T-helper 9 cell (primary cell): ENCODE data around the gene MUTYH.
"Not testable (repeated sequence)": the region's sequence is repeated elsewhere in the genome, so short reads cannot be mapped to it uniquely, and the experiment has no call there.

Experiments
- DNase-seq: peaks from one replicate; pipeline ENCODE4 v3.0.0-alpha.2; 2020

Gene MUTYH

DNA sequence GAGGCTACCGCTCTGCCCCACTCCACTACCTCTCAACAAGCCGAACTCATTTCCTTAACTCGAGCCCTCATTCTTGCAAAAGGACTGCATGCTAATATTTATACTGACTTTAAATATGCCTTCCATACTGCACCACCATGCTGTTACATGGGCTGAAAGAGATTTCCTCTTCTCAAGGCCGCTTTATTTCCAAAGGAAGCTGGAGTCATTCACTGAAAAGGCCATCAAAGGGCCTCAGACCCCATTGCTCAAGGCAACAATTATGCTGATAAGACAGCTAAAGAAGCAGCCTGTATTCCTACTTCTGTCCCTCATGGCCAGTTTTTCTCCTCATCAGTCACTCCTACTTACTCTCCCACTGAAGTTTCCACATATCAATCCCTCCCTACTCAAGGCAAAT is 20.5 kb downstream of the MUTYH start:
- DNase-seq: no peak

GRCh38 chr1:45317166-45317565 is 23.1 kb downstream of the MUTYH start:
- no peak for DNase-seq

- no peak for DNase-seq
Measured at GRCh38 chr1:45314266-45314665, 26.0 kb downstream of the MUTYH start.

GRCh38 chr1:45306905-45307304 is 33.3 kb downstream of the MUTYH start:
- no peak for DNase-seq

GRCh38 chr1:45306319-45306718 is 33.9 kb downstream of the MUTYH start:
- no peak for DNase-seq

- no peak for DNase-seq
Measured at GRCh38 chr1:45305231-45305630, 35.0 kb downstream of the MUTYH start.

- no peak for DNase-seq
Measured at GRCh38 chr1:45304311-45305081, 35.7 kb downstream of the MUTYH start.

DNA sequence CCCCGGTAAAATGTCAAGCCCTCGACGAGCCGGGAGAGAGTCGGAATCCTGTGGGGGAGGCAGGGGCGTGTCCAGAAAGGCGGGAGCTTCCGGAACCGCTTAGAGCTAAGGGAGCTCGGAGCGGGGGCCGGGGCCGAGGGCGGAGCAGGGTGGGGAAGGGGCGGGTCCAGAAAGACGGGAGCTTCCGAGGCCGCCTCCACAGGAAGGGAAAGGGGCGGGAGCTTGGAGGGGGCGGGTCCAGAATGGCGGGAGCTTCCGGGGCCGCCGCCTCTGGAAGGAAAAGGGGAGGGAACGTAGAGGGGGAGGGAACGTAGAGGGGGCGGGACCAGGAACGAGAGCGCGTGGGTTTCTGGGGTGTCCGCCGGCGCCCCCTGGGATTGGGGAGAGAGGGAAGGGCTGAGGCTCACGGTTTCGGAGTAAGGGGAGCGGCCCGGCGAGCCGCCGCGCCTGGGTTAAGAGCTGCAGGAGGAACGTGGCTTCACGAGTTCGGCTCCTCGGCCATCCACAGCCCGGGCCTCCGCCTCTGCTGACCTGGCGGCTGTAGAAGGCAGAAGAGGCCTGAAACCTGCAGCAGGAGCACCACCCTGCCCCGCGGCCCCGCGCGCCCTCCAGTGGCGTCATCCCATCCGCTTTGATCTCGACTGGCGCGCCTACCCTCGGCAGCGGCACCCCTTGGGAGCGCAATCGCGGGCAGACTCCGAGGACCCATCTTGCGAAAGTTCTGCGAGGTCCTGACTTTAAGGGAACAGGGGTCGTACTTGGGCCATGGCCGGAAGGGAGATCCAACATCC is 36.5 kb downstream of the MUTYH start:
- peak; percentile 97 for DNase-seq

GRCh38 chr1:45302505-45303150 is 37.6 kb downstream of the MUTYH start:
- no peak for DNase-seq

- no peak for DNase-seq
Measured at GRCh38 chr1:45300669-45300997, 39.6 kb downstream of the MUTYH start.

- DNase-seq: no peak
Measured at GRCh38 chr1:45299981-45300668, 40.1 kb downstream of the MUTYH start.

DNA sequence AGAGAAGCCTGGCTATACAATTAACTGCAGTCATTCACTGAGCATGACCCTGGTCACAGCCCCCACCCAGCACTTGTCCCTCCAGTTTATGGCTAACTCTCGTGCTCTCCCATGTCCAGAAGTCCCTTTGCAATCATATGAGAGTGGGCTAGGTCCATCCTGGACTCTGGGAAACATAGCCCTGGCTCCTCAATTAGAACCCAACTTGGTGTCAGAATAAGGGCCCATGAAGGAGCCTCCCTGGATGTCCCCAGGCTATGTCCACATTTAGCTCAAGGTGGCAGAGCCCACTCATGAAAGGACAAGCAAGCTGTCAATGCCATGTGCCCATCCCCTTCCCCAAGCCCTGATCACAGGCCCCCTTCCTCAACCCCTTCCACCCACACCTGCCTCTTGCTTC is 40.9 kb downstream of the MUTYH start:
- DNase-seq: no peak

GRCh38 chr1:45297666-45298356 is 42.4 kb downstream of the MUTYH start:
- no peak for DNase-seq

DNA sequence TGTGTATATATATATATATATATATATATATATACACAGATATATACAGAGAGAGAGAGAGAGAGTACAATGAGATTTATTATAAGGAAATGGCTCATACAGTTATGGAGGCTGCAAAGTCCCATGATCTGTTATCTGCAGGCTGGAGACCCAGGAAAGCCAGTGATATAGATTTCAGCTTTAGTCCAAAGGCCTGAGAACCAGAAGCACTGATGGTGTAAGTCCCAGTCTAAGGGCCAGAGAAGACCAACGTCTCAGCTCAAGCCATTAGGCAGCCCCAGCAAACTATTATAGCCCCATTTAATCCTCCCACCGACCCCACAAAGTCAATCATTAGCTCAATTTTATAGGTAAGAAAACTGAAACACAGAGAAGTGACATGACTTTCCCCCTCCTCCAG is 48.5 kb downstream of the MUTYH start:
- no peak for DNase-seq

GRCh38 chr1:45291002-45291401 is 49.2 kb downstream of the MUTYH start:
- not testable (repeated sequence) for DNase-seq

- DNase-seq: not testable (repeated sequence)
Measured at GRCh38 chr1:45286521-45286920, 53.7 kb downstream of the MUTYH start.

DNA sequence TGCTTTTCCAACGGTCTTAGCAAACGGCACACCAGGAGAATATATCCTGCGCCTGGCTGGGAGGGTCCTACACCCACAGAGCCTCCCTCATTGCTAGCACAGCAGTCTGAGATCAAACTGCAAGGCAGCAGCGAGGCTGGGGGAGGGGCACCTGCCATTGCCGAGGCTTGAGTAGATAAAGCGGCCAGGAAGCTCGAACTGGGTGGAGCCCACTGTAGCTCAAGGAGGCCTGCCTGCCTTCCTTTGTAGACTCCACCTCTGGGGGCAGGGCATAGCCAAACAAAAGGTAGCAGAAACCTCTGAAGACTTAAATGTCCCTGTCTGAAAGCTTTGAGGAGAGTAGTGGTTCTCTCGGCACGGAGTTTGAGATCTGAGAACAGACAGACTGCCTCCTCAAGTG is 55.4 kb downstream of the MUTYH start:
- DNase-seq: not testable (repeated sequence)

DNA sequence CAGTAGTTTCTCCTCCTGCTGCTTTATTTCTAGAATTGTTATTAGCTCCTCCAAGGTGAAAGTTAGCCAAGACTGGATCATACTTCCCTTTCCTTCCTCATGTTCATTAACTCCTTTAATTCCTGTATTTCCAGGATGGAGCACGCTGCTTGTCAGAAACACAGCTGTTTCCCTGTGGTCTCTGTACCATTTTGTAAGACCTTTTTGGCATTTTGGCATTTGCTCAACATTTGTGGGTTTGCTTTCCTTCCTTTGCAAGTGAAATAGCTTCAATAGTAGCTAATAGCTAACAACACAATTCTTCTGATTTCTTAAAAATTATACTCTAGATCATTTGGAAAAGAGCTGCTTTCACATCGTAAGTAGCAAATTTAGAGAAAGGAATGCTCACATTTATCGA is 57.9 kb downstream of the MUTYH start:
- DNase-seq: no peak
